HG03439 (cell line): ENCODE measurements around the gene PACSIN1.

Experiments
- ATAC-seq: cut with Tn5 transposase; IDR thresholded peaks from one replicate; pipeline ENCODE4 v1.9.1; 2021; ENCODE audit warnings: mild to moderate bottlenecking, moderate library complexity; ENCODE audit not compliant: unreplicated experiment

PACSIN1 gene, protein sequence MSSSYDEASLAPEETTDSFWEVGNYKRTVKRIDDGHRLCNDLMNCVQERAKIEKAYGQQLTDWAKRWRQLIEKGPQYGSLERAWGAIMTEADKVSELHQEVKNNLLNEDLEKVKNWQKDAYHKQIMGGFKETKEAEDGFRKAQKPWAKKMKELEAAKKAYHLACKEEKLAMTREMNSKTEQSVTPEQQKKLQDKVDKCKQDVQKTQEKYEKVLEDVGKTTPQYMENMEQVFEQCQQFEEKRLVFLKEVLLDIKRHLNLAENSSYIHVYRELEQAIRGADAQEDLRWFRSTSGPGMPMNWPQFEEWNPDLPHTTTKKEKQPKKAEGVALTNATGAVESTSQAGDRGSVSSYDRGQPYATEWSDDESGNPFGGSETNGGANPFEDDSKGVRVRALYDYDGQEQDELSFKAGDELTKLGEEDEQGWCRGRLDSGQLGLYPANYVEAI

DNA sequence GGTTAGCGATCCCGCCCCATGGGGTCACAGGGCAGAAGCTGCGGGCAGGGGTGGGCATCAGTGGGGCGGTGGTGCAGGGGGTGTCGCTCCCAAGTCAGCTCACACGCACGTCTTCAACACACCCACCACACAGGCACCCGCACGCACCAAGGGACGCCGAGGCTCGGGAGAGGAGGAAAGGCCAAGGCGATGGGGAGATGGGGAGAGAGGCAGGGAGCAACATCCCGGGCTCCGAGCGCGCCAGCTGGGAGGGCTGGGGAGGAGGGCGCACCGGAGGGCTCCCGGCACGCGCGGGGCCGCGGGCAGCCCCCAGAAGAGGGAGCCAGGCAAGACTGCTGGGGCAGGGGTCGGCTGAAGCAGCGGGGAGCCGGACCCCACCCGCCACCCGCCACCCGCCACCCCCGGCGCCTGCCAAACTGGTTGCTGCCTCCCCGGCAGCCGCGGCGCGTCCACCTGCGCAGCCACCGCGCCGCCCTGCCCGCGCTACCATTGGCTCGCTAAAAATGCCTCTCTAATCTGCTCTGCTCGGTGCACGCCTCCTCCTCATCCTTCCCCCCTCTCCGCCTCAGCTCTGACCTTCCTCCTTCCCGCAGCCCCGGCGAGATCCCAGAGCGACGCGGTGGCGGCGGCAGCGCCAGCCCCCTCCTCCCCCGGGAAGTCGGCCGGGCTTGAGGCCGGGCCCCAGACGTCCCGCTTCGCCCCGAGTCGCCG lies at the start of gene PACSIN1:
PACSIN1 (plus strand) TSS at position 546 of the 711 bp plus-strand sequence. CDS start 60,230 bp downstream, outside the sequence.
- ATAC-seq, result no peak

DNA sequence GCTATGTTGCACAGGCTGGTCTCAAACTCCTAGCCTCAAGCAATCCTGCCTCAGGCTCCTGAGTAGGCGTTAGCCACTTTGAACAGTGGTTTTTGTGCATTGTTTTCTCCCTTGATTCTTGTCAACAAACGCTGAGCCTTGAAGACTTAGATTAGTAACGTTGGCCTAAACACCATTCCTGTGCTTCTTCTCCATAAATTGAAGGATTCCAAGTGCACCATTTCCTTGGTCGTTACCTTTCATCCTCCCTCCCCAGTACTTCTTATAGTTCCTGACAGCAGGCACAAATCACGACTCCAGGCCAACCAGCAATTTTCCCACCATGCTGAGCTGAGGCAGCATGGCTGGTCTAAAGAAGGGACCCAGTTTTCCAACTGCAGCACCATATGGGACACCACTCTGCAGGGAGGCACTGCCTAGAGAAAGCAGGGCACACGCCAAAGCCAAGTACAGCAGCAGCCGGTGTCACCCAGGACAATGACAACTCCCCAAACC lies 49.0 kb upstream of the PACSIN1 start:
- no peak for ATAC-seq

DNA sequence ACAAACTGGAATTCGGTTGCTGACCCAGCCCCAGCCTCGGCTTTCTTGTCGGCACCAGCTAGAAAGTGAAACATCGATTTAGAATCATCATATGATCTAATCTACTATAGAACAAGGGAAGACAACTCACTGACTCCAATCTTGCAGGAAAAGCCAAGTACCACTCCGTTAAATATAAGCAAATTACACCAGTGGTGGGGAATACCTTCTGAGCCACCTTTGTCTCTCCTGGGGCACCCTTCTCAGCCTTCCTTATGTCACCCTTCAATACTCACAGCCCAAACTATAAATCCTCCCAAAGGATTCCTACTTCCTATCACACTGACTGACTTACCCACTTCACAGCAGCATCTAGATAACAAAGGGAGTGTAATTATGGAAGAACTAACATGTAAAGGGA lies 47.5 kb upstream of the PACSIN1 start:
- no peak for ATAC-seq

DNA sequence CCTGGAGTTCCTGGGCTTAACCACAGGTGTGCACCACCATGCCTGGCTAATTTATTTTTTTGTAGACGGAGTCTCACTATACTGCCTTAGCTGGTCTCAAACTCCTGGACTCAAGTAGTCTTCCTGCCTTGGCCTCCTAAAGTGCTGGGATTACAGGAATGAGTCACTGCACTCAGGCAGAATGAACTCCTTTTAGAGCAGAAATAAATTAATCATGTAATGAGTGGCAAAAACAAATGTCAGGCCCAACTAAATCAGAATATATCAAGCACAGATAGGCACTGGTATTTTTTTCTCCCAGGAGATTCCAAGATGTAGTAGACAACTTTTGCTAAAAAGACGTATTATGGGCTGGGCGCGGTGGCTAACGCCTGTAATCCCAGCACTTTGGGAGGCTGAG lies 42.6 kb upstream of the PACSIN1 start:
- no peak for ATAC-seq

DNA sequence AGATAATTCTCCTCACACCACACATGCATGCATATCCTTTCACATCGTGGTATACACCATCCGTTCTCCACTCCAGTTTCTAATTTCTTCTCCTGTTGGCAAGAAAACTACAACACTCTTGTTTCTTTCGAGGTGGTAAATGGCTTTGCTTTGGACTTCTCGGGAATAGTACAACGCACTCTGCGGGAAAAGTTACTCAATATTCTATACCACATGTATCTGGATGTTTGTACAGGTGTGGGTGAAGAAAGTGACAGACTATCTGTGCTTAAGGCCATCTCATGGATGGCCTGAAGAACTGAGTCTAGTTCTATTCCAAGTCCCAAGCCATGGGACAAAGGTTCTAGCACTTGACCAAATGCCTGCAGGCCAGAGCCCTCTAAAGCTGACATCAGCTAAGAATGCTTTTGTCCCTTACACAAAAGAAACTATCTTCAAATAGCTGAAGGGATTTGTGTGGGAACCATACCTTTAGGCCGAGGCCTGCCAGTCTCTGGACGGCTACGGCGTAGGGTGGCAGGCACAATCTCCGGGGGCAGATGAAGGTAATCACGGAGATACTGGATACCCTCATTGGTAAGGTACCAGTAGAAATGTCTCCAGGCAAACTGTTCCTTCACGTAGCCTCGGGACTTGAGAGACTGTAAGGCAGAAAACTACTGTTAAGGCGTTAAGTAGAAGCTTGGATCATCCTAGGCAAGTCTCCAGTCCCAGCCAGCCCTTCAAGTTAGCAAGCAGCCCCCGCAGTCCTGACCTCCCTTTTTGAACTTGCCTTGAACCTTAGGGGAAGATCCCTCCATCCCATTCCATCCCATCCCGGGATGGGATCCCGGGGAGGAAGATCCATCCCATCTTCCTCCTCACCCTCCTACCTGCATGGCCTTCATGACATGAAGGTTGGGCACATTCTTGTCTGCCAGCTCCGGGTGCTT lies 41.4 kb upstream of the PACSIN1 start:
- no peak for ATAC-seq

DNA sequence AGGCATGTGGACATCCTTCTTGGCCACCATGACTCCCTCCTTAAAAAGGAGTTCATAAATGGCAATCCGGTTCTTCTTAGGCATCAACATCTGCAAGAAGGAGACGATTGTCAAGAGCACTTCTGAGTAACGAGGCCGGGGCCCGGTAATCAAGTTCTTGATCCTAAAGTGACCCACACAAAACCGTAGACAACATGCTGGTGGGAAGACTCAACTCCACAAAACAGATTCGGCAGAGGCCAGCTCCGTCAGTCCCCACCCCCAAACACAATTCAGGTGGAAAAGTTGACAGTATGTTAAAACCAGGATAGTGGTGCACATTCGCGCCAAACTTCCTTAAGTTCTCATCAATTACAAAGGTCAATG lies 40.8 kb upstream of the PACSIN1 start:
- ATAC-seq, result peak; percentile 9

DNA sequence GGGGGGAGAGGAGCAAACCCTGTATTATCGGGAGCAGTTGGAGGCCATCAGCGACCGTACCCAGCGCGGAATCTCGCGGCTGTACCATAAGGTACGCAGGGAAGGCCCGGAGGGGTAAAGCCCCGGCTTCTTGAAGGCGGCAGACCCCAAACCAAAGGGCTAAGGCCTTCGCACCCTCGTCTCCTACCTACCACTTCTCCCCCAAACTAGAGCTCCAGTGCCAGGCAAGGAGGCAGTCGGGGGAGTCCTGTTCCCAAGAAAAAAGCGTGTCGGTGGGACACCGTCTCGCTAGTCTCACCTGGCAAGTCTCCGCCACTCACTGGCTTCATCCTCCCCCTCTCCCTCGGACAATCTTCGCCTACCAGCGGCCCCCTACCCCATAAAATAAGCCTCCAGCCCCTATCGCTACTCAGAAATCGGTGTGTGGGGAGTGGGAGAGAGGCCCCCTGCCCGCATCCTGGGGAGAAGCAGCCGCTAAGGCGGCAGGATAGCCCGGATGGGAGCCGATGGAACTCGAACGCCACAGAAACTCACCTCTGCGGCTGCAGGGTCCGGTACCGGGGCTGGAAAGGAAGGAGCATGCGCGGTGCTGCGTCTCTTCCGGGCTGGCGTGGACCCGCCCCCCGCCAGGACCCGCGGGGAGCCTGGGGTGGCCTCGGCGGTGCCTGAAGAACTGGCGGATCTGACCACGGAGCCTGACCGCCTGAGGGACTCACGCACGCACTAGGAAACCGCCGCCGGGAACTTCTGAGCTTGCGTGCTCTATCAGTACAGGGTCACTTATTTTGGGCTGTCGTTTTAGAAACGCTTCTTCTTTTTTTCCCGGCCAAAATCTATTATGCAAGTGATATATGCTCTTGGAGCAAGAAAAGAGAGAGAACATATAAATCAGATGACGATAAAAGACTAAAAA lies 40.1 kb upstream of the PACSIN1 start, which contains the start of gene RPS10:
RPS10 (minus strand) TSS at position 572 of the 913 bp plus-strand sequence. CDS start 848 bp downstream, outside the sequence.
- ATAC-seq, result peak; percentile 89

DNA sequence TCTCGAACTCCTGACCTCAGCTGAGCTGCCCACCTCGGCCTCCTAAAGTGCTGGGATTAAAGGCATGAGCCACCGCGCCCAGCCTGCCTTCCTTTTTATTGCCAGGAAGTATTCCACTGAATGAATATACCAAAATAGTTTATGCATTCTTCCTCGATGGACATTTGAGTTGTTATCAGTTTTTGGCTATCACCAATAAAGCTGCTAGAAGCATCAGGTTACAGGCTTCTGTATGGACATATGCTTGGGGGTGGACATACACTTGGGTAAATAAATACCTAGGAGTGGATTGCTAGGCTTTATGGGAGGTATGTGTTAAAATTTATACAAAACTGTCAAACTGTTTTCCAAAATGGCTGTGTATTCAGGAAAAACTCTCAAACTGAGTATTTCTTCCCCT lies 30.0 kb upstream of the PACSIN1 start:
- no peak for ATAC-seq

DNA sequence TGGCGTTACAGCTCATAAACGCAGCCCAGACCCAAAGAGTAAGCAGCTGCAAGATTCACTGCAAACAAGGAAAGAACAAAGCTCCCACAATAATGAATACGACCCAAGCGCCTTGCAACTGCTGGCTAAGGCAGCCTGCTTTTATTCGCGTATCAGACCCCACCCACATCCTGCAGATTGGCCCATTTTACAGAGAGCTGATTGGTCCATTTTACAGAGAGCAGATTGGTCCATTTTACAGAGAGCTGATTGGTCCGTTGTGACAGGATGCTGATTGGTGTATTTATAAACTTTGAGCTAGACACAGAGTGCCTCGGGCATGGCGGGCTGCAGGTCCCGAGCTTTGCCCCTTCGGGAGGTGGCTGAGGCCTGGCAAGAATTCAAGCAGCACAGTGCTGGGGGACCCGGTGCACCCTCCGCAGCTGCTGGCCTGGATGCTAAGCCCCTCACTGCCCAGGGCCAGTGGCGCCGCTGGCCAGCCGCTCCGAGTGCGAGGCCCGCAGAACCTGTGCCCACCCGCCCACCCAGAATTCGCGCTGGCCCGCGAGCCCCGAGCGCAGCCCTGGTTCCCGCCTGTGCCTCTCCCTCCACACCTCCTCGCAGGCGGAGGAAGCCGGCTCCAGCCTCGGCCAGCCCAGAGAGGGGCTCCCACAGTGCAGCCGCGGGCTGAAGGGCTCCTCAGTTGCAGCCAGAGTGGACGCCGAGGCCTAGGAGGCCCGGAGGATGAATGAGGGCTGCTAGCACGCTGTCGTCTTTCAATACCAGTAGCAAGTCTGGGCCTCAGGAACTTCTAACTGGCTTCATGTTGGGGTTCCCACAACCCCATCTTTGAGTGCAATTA lies 28.9 kb upstream of the PACSIN1 start:
- no peak for ATAC-seq

DNA sequence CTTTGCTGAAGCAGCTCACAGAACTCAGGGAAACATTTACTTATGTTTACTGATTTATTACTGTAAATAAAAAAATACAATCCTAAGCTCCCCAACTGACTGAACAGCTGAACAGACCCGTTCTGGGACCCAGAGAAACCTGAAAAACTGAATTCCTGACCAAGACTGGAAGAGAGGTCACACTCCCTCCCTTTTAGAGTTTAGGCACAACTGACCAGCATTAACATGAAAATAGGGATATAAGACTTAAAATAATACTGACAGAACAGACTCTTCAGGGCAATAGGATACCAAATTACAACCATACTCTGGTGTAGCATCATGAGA lies 28.3 kb upstream of the PACSIN1 start:
- ATAC-seq, result no peak

DNA sequence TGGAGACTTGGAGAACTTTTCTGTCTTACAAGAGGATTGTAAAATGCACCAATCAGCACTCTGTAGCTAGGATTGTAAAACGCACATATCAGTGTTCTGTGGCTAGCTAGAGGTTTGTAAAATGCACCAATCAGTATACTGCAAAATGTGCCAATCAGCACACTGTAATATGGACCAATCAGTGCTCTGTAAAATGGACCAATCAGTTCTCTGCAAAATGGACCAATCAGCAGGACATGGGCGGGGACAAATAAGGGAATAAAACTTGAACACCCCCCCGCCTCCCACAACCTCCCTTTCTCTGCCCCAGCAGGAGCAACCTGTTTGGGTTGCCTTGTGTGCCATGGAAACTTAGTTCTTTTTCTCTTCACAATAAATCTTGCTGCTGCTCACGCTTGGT lies 27.2 kb upstream of the PACSIN1 start:
- ATAC-seq, result no peak

DNA sequence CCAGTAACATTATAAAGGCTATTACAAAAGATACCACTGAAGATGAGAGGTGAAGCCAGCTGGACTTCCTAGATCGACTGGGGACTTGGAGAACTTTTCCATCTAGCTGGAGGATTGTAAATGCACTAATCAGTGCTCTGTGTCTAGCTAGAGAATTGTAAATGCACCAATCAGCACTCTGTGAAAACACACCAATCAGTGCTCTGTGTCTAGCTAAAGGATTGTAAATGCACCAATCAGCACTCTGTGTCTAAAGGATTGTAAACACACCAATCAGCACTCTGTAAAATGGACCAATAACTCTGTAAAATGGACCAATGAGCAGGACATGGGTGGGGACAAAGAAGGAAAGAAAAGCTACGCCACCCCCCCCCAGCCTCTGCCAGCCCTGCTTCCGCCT lies 26.4 kb upstream of the PACSIN1 start:
- ATAC-seq, result no peak

DNA sequence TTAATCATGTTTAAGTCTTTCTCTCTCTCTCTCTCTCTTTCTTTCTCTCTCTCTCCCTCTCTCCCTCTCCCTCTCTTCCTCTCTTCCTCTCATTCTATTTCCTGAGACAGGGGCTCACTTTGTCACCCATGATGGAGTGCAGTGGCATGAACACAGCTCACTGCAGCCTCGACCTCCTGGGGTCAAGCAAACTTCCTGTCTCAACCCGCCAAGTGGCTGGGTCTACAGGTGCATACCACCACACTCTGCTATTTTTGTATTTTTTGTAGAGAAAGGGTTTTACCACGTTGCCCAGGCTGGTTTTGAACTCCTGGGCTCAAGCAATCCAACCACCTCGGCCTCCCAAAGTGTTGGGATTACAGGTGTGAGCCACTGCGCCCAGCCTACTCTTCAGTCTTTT lies 24.4 kb upstream of the PACSIN1 start:
- no peak for ATAC-seq

DNA sequence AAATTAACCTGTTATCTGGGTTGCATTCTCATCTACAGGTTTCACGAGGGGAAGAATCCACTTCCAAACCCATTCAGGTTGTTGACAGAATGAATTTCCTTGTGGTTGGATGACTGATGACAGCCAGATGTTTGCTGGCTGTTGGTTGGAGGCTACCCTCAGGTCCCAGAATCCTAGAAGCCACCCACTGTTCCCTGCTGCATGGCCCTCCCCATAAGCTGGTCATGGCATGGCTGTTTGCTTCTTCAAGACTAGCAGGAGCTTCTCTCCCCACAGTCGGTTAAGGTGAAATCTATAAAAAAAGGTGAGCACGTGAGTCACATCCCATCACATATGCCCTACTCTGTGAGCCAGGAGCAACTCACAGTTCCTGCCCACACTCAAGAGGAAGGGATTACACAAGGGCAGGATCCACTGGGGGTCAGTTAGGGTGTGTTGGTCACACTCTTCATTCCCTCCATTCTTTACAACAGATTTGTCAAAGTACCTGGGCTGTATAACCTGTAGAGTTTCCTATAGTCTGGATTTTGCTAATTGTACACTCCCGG lies 20.5 kb upstream of the PACSIN1 start:
- ATAC-seq, result no peak

DNA sequence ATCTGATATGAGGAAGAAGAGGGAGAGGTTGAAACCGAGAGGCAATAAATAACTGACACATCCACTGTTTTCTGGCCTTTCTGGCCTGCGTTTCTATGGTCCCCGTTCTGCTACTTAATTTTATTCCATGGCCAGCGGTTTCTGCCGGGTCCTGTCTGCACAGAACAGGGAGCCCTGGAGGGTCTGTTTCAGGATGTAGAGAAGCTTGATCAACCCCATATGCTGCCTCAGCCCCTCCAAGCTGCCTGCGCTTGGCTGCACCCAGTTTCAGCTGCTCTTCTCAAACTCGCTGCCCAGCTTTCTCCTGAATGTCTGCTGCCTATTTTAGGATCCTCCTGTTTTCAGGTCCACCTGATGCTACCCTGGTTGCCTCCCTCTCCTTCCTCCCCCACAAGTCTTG lies 18.5 kb upstream of the PACSIN1 start:
- no peak for ATAC-seq

DNA sequence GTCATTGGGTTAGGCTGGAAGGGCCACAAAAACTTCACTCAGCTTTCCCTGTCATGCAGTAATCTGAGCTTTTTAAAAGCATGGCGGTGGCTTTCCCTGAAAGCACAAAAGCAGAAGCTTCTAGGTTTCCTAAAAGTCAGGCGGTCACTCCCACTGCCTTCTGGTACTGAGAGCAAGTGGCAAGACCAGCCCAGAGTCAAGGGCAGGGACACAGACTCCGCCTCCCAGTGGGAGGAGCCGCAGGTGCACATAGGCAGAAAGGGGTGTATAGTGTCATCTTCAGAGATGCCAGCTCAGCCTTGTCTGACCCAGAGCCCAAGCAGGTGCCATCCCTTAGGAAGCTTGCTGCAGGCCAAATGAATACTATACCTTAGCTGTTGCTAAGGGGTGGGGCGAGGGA lies 18.0 kb upstream of the PACSIN1 start:
- ATAC-seq, result no peak

DNA sequence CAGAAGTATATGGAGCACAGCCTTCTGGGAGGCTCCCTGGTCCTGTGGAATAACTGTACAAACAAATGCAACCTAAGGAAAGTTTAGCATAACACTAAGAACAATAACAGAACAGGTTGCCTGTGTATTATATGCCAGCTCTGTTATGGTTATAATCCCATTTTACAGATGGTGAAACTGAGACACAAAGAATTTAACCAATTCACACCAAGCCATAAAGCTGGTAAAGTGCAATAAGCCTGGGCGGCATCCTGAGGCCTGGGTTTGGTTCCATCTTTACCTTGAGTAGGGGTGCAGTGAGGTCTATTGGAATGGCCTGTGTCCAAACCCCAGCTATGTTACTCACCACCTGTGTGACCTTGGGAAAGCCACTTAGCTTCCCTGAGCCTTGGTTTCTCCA lies 14.7 kb upstream of the PACSIN1 start:
- no peak for ATAC-seq

DNA sequence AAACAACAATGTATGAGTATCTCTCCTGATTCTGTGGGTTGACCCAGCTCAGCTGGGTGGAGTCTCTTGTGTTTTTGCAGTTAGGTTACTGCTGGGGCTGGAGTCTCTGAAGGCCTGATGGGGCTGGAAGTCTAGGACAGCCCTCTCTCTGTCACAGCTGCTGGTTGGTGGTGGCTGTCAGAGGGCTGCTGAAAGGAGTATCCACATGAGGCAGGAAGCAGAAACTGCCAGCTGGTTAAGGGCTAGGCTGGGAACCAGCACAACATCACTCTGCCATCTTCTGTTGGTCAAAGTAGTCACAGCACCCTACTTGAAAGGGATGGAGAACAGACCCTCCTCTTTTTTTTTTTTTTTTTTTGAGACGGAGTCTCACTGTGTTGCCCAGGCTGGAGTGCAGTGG lies 10.0 kb upstream of the PACSIN1 start:
- no peak for ATAC-seq

DNA sequence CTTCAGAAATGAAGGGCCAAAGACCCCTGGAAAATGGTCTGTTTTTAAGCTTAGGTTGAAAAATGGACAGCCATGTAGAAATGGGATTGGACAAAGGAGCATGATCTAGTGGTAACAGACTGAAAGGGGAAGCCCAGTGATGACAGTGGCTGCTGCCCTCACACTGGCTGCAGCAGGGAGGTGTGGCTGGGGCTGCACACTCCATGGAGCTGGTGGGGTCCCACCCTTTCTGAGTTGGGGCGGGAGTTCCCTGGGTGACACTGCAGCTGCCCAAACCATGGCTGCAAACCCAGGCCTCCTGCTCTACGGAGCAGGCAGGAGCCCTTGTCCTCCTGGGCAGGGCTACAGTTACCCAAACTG lies 8.5 kb upstream of the PACSIN1 start:
- ATAC-seq, result no peak
